Breast epithelium (tissue), 3 donors: ENCODE results near the gene TRIM24.

Experiments
- POLR2A ChIP-seq: fragments of 450-650 bp; IDR thresholded peaks from one replicate; pipeline ENCODE4 v1.6.1; 2016; ENCODE audit warnings: antibody characterized with exemption, mild to moderate bottlenecking, moderate library complexity
- POLR2AphosphoS5 ChIP-seq, 3 donors: sonication (generic); formaldehyde crosslinking; IDR thresholded peaks; one replicate each; pipeline ENCODE4 v1.6.1; 2017; ENCODE audit warnings: antibody characterized with exemption in 3 of 3
- TF ChIP-seq, protein P1 (sequence below), 3 donors: fragments of 450-650 bp; IDR thresholded peaks; one replicate each; pipeline ENCODE4 v1.5.1; 2016 to 2017; ENCODE audit warnings: antibody characterized with exemption in 3 of 3, mild to moderate bottlenecking in 3 of 3, moderate library complexity in 3 of 3

GRCh38 chr7:138538997-138539644 is 79.1 kb downstream of the TRIM24 start:
- TF ChIP-seq, protein P1, sequence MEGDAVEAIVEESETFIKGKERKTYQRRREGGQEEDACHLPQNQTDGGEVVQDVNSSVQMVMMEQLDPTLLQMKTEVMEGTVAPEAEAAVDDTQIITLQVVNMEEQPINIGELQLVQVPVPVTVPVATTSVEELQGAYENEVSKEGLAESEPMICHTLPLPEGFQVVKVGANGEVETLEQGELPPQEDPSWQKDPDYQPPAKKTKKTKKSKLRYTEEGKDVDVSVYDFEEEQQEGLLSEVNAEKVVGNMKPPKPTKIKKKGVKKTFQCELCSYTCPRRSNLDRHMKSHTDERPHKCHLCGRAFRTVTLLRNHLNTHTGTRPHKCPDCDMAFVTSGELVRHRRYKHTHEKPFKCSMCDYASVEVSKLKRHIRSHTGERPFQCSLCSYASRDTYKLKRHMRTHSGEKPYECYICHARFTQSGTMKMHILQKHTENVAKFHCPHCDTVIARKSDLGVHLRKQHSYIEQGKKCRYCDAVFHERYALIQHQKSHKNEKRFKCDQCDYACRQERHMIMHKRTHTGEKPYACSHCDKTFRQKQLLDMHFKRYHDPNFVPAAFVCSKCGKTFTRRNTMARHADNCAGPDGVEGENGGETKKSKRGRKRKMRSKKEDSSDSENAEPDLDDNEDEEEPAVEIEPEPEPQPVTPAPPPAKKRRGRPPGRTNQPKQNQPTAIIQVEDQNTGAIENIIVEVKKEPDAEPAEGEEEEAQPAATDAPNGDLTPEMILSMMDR (IDR thresholded peaks at IDR 0.05): no peak
- TF ChIP-seq POLR2A (no peak), POLR2AphosphoS5 (IDR thresholded peaks at IDR 0.05) (no peak)
